ENCODE results near the gene ZNF473.

ZNF473 gene

GRCh38 chr19:49986354-49986753, 39.5 kb upstream of the ZNF473 start:
- Histone ChIP-seq H4K20me1 (ENCODE audit: insufficient read depth, low read length, poor library complexity, severe bottlenecking) (peaks cover 11% of the 10 kb centered on the region), H3K36me3 (ENCODE audit: insufficient read depth, low read length) (peaks cover under 1% of the 10 kb centered on the region; the same call in 1 of the 2 replicates), H3K4me1 (ENCODE audit: insufficient read depth, low read length, poor library complexity, severe bottlenecking) (no peaks in the 10 kb centered on the region), H3K4me2 (ENCODE audit: low read depth, low read length, poor library complexity, severe bottlenecking) (no peak overlapping the region), H3K9me3 (ENCODE audit: insufficient read depth, low read depth, low read length) (no peaks in the 10 kb centered on the region), H3K9me2 (replicated peaks; ENCODE audit: low read depth, low read length) (no peaks in the 10 kb centered on the region), H3K4me3 (ENCODE audit: low read length, poor library complexity, severe bottlenecking) (no peak overlapping the region), H3K27me3 (ENCODE audit: insufficient read depth, low read length, poor library complexity, severe bottlenecking) (no peaks in the 10 kb centered on the region), H2AFZ (ENCODE audit: low read length) (no peak overlapping the region), H3K9ac (ENCODE audit: low read depth, low read length, poor library complexity, severe bottlenecking) (no peak overlapping the region), H3K79me2 (ENCODE audit: insufficient read depth, low read length) (no peaks in the 10 kb centered on the region), H3F3A (ENCODE audit: low read depth) (no peaks in the 10 kb centered on the region)
- no peak for TF ChIP-seq EZH2phosphoT487 (IDR thresholded peaks at IDR 0.05; ENCODE audit: borderline replicate concordance)
- TF ChIP-seq, protein P1, sequence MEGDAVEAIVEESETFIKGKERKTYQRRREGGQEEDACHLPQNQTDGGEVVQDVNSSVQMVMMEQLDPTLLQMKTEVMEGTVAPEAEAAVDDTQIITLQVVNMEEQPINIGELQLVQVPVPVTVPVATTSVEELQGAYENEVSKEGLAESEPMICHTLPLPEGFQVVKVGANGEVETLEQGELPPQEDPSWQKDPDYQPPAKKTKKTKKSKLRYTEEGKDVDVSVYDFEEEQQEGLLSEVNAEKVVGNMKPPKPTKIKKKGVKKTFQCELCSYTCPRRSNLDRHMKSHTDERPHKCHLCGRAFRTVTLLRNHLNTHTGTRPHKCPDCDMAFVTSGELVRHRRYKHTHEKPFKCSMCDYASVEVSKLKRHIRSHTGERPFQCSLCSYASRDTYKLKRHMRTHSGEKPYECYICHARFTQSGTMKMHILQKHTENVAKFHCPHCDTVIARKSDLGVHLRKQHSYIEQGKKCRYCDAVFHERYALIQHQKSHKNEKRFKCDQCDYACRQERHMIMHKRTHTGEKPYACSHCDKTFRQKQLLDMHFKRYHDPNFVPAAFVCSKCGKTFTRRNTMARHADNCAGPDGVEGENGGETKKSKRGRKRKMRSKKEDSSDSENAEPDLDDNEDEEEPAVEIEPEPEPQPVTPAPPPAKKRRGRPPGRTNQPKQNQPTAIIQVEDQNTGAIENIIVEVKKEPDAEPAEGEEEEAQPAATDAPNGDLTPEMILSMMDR (conservative IDR thresholded peaks at IDR 0.05; ENCODE audit: low read length): no peak

- Histone ChIP-seq H3F3A (ENCODE audit: low read depth) (no peaks in the 10 kb centered on the region), H3K79me2 (ENCODE audit: insufficient read depth, low read length) (no peaks in the 10 kb centered on the region), H2AFZ (ENCODE audit: low read length) (no peak overlapping the region), H3K36me3 (ENCODE audit: insufficient read depth, low read length) (peaks cover 6% of the 10 kb centered on the region; the same call in 1 of the 2 replicates), H3K4me3 (ENCODE audit: low read length, poor library complexity, severe bottlenecking) (no peak overlapping the region), H3K9me3 (ENCODE audit: insufficient read depth, low read depth, low read length) (no peaks in the 10 kb centered on the region), H3K9ac (ENCODE audit: low read depth, low read length, poor library complexity, severe bottlenecking) (no peak overlapping the region), H3K9me2 (replicated peaks; ENCODE audit: low read depth, low read length) (no peaks in the 10 kb centered on the region), H3K27me3 (ENCODE audit: insufficient read depth, low read length, poor library complexity, severe bottlenecking) (no peaks in the 10 kb centered on the region), H3K4me1 (ENCODE audit: insufficient read depth, low read length, poor library complexity, severe bottlenecking) (no peaks in the 10 kb centered on the region), H4K20me1 (ENCODE audit: insufficient read depth, low read length, poor library complexity, severe bottlenecking) (peaks cover 11% of the 10 kb centered on the region), H3K4me2 (ENCODE audit: low read depth, low read length, poor library complexity, severe bottlenecking) (no peak overlapping the region)
- no peak for TF ChIP-seq EZH2phosphoT487 (IDR thresholded peaks at IDR 0.05; ENCODE audit: borderline replicate concordance)
- TF ChIP-seq, protein P1 (conservative IDR thresholded peaks at IDR 0.05; ENCODE audit: low read length): no peak; the same call in 1 of the 2 replicates
Measured at GRCh38 chr19:49987159-49987698, 38.6 kb upstream of the ZNF473 start.

- H3K79me2 ChIP-seq (ENCODE audit: insufficient read depth, low read length): no peaks in the 10 kb centered on the region
- TF ChIP-seq EZH2phosphoT487 (IDR thresholded peaks at IDR 0.05; ENCODE audit: borderline replicate concordance): no peak
- TF ChIP-seq, protein P1 (conservative IDR thresholded peaks at IDR 0.05; ENCODE audit: low read length): no peak
- no peaks in the 10 kb centered on the region for H3K27me3 ChIP-seq (ENCODE audit: insufficient read depth, low read length, poor library complexity, severe bottlenecking)
- peaks cover 6% of the 10 kb centered on the region; the same call in 1 of the 2 replicates for H3K36me3 ChIP-seq (ENCODE audit: insufficient read depth, low read length)
- no peaks in the 10 kb centered on the region for H3K9me3 ChIP-seq (ENCODE audit: insufficient read depth, low read depth, low read length)
- no peaks in the 10 kb centered on the region for H3F3A ChIP-seq (ENCODE audit: low read depth)
- no peak overlapping the region for H2AFZ ChIP-seq (ENCODE audit: low read length)
- no peaks in the 10 kb centered on the region for H3K9me2 ChIP-seq (replicated peaks; ENCODE audit: low read depth, low read length)
- H3K4me2 ChIP-seq (ENCODE audit: low read depth, low read length, poor library complexity, severe bottlenecking): no peak overlapping the region
- peaks cover 11% of the 10 kb centered on the region for H4K20me1 ChIP-seq (ENCODE audit: insufficient read depth, low read length, poor library complexity, severe bottlenecking)
- H3K9ac ChIP-seq (ENCODE audit: low read depth, low read length, poor library complexity, severe bottlenecking): no peak overlapping the region
- H3K4me3 ChIP-seq (ENCODE audit: low read length, poor library complexity, severe bottlenecking): no peak overlapping the region
- H3K4me1 ChIP-seq (ENCODE audit: insufficient read depth, low read length, poor library complexity, severe bottlenecking): no peaks in the 10 kb centered on the region
Measured at GRCh38 chr19:49988007-49988406, 37.8 kb upstream of the ZNF473 start.

Data from Loucy (cell line).